ENCODE data around the gene TMEM117.

The TMEM117 gene

DNA sequence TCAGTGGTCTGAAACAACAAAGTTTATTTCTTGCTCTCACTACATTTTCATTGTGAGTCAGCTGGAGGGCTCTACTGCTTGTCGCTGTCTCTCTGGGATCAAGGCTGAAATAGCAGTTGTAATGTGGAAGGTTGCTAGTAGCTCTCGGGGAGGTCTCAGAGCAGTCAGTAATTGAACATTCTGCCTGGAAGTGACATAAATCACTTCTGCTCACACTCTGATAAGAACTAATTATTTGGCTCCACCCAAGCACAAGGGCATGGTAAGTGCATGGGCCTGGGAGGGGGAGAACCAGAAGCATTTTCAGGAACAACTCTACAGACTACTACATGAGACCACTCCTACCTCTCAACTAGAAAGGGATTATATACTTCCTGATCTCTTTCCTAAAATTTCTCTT is 128.2 kb downstream of the TMEM117 start:
- DNase-seq (ENCODE audit: low read depth in 2 of 2) = no peak

- no peak for DNase-seq (ENCODE audit: low read depth in 2 of 2)
These were observed 129.1 kb downstream of the TMEM117 start for GRCh38 chr12:43964961-43965360.

DNA sequence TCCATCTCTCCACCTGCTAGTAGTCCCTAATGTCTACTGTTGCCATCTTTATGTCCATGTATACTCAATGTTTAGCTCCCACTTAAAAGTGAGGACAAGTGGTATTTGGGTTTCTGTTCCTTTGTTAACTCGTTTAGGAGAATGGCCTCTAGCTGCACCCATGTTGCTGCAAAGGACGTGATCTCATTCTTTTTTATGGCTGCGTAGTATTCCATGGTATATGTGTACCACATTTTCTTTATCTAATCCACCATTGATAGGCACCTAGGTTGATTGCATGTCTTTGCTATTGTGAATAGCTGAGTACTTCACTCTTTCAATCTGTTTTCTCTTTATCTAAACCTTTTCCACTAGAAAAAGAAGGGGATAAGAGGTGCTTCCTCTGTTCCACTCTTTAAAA is 130.0 kb downstream of the TMEM117 start:
- DNase-seq (ENCODE audit: low read depth in 2 of 2) = no peak

DNA sequence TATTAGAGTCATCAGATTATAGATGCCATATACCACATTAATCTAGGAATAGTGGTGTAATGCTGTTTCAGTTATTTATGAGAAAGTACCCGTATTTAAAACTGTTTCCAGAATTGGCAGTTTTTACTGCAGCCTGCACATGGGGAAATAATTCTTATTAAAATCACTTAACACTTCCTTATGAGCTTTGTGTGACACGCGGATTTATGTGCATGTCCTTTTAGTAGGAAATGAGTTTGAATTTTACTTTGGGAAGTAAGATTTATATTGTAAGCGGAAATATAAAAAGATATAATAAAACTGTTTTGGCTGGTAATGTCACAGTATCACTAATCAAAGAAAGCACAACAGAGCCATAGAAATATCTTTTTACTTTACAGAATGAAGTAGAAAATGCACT is 132.9 kb downstream of the TMEM117 start:
- DNase-seq (ENCODE audit: low read depth in 2 of 2) = no peak

GRCh38 chr12:43969882-43970281 is 134.0 kb downstream of the TMEM117 start:
- no peak for DNase-seq (ENCODE audit: low read depth in 2 of 2)

- DNase-seq (ENCODE audit: low read depth in 2 of 2) = no peak
These were observed 137.5 kb downstream of the TMEM117 start for GRCh38 chr12:43973385-43973784.

DNA sequence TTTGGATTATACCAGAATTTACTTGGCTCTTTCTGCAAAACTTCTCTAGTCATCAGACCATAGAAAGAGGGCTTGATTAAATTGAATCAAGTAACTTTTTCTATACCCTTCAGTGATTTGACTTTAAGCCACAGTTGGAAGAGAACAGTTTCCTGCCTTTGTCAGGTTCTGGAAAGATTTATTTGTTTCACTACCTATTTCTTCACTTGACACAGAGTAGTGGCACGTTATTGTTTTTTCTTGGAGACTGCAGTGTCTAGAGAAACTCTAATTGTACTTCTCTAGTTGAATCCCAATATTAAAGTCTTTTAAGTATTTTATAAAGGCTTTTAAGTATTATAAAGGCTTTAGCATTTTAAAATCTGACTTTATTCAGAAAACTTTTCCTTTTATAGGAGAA is 138.1 kb downstream of the TMEM117 start:
- no peak for DNase-seq (ENCODE audit: low read depth in 2 of 2)

GRCh38 chr12:43976027-43976426 is 140.1 kb downstream of the TMEM117 start:
- no peak for DNase-seq (ENCODE audit: low read depth in 2 of 2)

- no peak for DNase-seq (ENCODE audit: low read depth in 2 of 2)
These were observed 142.7 kb downstream of the TMEM117 start for GRCh38 chr12:43978556-43978955.

DNA sequence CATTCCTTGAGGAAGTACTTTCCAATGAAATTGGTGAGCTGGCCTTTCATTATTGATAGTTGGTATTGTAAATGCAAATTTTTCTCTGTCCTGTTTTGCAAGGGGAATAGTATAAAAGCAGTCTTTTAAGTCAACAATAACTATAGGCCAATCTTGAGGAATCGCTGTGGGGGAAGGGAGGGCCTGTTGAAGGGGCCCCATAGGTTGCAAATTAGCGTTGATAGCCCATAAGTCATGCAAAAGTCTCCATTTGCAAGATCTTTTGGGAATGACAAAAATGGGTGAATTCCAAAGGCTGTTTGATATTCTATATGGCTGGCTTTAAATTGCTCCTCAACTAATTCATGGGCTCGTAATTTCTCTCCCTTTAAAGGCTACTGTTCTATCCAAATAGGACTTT is 143.6 kb downstream of the TMEM117 start:
- DNase-seq (ENCODE audit: low read depth in 2 of 2) = no peak

GRCh38 chr12:43980627-43981191 is 144.8 kb downstream of the TMEM117 start:
- no peak for DNase-seq (ENCODE audit: low read depth in 2 of 2)

GRCh38 chr12:43981726-43982125 is 145.8 kb downstream of the TMEM117 start:
- no peak for DNase-seq (ENCODE audit: low read depth in 2 of 2)

DNA sequence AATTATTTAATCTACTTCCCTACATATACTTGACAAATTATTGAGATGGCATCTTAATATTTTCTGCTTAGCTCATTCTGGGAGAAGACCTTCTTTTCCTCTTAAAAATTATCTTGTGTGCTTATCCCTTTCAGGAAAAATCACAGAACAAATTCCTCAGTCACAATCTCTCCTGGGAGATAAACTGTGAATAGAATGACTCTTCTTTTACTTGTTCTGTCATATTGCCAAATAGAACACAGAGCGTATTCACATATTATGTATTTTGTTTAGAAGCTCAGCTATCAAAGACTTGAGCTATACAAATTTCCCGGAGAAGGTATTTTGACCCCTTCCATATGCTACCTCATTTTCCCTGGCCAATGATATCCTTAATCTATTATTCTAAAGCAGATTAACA is 146.7 kb downstream of the TMEM117 start:
- DNase-seq (ENCODE audit: low read depth in 2 of 2) = no peak

GRCh38 chr12:43988838-43989560 is 153.1 kb downstream of the TMEM117 start:
- no peak for DNase-seq (ENCODE audit: low read depth in 2 of 2)

DNA sequence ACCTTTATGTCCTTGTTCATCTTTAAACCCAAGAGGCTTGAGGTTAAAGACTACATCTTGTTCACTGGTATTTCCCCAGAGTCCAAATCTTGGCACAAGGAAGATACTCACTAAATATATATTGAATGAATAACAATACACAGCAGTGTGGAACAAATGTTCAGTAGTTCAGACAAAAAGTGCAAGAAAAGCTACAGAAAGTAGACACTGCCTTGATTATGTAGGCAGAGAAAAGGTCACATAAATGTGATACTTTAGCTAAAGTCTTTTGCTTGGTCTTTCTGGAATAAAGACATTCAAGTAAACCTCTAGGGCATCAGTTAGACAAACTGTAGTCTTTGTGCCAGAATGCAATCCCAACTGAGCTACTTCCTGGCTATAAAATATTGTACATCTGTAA is 157.0 kb downstream of the TMEM117 start:
- DNase-seq (ENCODE audit: low read depth in 2 of 2) = no peak

DNA sequence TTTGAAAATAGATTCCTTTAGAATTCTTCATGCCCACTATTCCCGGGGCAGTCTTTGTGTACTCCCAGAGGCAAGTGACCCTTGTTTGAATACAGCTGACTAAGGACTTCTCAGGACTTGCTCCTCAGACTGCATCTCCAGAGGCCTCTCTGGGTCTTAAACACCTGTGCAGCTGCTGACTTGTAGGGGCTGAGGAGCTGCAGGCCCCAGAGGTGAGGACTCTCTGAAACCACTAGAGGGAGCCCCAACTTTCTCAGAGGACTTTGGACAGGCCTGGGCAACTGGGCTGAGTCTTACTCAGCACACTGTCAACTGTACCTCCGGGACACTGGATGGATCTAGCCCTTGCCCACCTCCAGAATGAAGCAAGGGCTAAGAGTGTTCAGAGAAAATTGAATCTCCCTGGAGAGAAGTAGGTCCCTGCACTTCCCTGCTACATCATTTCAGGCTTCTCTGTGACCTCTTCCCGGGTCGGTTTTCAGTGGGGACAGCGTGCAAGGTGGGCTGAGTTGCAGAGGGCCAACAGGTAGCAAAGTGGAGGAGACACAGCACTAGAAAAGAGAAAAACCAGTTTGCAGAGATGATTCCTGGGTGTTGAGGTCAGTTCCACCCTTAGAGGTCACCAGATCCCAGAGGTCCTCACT is 164.6 kb downstream of the TMEM117 start:
- DNase-seq (ENCODE audit: low read depth in 2 of 2) = no peak

GRCh38 chr12:44002607-44003006 is 166.7 kb downstream of the TMEM117 start:
- no peak for DNase-seq (ENCODE audit: low read depth in 2 of 2)

- no peak for DNase-seq (ENCODE audit: low read depth in 2 of 2)
These were observed 167.8 kb downstream of the TMEM117 start for GRCh38 chr12:44003721-44004120.

- DNase-seq (ENCODE audit: low read depth in 2 of 2) = no peak
These were observed 179.6 kb downstream of the TMEM117 start for GRCh38 chr12:44015333-44015941.

- DNase-seq (ENCODE audit: low read depth in 2 of 2) = no peak
These were observed 181.3 kb downstream of the TMEM117 start for GRCh38 chr12:44017216-44017615.

- no peak for DNase-seq (ENCODE audit: low read depth in 2 of 2)
These were observed 183.2 kb downstream of the TMEM117 start for GRCh38 chr12:44019118-44019517.

DNA sequence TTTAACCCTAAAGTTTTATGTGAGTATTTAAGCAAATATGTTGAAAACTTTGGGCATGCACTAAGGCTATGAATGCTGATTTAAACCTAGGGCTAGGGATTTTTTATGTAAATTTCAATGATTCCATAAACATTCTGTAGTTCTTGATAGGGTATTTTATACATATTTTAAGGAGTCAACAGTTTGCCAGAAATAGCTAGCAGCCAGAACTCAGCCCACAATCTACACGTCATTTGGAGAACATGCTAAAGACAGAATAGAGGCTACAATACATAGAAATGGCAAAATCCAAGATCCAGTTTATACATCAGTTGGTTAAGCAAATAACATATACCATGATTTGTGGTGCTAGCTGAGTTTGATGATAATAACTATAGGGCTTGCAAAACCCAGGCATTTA is 184.7 kb downstream of the TMEM117 start:
- DNase-seq (ENCODE audit: low read depth in 2 of 2) = no peak

DNA sequence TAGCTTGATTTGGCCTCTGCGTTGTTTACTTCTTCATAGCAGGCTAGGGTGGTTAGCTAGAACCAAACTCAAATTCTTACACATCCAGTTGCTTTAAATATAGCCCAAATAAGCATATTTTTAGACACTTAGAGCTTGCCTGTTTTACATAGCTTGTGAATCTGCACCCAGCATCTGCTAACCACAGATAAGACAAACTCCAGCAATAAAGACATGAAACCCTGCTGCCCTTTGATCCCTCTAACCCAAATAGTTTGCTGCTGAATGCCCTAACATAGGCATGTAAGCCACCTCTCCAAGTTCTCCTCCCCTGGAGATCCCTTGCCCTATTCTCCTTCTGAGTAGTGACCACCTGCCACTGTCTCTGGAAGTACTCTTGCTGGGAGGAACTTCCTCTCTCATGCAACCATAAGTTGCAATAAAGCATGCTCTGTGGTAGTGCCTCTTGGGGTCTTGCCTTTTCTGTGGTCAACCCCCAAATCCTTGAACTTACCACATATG is 185.6 kb downstream of the TMEM117 start:
- DNase-seq (ENCODE audit: low read depth in 2 of 2) = no peak

Measured in stimulated activated CD8-positive, alpha-beta memory T cell treated with anti-CD3 and anti-CD28 coated beads, Interleukin-7, amount 100 ng/mL, for 1 hour (primary cell).